UCSD-AML1 (cell line): Measurements from ENCODE around the gene C10orf90.
"Not testable (repeated sequence)": the region's sequence is repeated elsewhere in the genome, so short reads cannot be mapped to it uniquely, and the experiment has no call there.

ENCODE experiments used
- DNase-seq: peaks from one replicate; lab custom pipeline; 2025; ENCODE audit not compliant: unreplicated experiment; lab: John Stamatoyannopoulos, UW

C10orf90 gene

DNA sequence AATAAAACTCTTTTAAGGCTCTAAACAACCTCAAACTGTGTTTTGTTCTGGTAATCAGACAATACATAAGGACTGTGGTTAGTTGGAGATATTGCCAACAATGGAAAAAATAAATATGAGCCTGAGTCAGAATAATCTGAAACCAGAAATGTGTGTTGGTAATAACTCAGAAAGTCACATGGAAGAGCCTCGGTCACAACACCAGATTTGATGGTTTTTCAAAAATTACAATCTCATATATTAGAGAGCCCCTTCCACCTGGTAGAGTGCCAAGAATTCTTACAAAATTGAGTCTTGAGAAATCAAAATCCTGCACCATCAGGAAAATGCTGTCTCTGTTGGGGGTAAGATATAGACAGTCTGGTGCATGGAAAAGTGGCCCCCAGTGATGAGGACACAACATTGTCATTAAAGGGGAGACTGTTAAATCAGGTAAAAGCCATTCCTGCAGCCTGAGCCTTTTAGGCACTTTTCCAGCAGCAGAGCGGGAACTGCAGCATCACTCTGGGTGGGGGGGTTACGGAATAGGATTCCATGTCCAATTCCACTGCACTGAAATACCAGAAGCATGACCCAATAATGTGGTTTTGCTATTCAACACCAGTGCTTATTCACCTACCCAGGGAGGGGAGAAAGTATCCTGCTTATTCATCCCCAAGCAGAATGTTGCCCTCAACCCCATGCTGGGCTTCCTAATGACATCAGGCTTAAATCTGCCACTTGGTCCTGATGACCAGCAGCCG lies 272.7 kb downstream of the C10orf90 start:
- DNase-seq: no peak

DNA sequence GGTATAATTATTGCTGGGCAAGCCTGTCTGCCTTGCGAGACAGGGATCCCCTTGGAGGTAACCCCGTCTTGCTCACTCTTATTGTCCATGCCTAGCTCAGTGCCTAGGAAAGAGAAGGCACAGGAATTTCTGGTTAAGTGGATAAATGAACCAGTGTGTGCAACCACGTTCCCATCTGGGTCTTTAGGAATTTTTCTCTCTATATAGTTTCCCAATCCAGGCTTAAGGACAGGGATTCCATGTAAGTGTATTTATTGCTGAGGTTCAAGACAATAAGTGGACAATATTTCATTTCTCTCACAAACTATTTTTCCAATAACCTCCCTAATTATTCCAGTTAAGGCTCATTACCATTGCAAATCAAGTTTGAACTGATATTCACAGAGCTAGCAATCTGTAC lies 273.3 kb downstream of the C10orf90 start:
- DNase-seq: no peak

DNA sequence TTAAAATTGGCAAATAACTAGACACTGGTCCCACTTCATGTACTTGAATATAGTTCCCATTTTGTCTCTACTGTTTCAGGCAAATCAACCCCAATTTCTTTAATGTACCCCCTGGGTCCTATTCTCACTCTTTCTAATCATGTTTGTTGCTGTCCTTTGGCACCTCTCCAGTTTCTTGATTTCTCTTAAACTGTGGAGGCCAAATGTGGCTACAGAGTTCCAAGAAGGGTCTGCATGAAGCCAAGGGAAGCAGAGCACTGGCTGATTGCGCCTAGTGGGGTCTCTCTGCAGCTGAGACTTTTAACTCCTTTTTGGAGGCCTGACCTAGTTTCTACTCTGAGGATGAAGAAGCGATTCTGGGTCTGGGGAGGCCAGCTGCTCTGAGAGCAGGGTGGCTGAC lies 275.5 kb downstream of the C10orf90 start:
- no peak for DNase-seq

DNA sequence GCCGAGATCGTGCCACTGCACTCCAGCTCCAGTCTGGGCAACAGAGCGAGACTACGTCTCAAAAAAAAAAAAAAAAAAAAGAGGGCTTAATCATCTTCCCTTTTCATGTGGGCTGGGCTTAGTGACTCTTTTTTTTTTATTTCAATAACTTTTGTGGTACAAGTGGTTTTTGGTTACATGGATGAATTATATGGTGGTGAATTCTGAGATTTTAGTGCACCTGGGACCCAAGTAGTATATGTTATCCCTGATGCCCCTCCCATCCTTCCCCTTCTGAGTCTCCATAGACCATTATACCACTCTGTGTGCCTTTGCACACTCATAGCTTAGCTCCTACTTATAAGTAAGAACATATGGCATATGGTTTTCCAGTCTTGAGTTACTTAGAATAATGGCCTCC lies 277.4 kb downstream of the C10orf90 start:
- no peak for DNase-seq

DNA sequence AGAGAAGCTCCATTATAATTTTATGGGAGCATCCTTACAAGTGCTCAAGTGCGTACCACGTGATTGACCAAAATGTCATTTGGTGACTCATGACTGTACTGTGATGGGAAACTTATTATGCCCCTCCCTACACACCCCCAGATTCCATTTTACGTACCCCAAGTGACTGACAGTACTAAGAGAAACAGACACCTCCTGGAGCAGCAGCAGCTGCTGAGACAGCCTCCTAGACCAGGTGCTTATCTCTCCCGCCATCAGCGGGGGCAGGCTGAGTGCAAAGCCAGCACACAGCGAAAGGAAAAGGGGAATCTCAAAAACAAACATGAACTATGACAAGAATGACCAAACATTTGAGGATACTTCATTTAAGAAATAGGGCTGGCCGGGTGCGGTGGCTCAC lies 278.0 kb downstream of the C10orf90 start:
- no peak for DNase-seq

DNA sequence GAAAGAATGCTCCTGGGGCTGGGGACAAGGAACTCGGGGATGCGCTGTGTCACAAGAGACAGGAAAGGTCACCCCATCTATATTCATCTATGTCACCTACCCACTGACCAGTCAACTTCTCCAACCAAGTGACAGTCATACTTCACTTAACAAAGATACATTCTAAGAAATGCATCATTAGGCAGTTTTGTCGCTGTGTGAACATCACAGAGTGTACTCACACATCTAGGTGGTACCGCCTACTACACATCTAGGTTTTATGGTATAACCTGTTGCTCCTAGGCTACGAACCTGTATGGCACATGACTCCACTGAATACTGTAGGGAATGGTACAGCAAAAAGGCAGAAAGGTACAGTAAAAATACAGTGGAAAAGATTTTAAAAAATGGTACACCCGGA lies 278.4 kb downstream of the C10orf90 start:
- no peak for DNase-seq

DNA sequence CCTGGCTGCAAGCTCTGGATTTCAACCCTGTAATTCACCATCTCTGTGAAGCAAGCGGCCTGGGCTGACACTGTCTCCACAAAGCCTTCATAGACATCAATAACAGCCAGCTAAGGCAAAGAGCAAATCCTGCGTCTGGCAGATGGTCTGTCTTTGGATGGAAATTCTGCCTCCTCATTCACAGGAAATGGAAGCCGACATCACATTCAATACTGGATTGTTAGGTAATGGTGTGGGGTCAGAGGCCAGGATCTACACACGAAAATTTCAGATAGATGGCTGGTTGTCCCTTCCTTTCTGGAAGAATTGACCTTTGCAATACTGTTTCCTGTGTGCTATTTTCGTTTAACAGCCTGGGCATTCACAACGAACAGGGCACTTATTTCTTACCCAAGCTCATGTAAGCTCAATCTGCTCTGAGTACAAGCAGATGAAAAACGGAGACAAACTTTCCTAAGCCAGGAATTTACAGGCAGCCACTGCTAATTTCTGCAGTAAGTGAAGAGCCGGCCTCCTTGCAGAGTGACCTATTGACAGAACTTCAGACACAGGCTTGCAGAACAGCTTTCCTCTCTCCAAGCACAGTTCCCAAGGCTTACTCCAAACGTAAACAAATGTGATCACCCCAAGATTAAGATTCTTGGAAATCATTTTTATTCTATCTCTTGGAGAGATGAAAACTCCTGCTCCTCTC lies 279.2 kb downstream of the C10orf90 start:
- DNase-seq: no peak

GRCh38 chr10:126390324-126390723 lies 280.2 kb downstream of the C10orf90 start:
- DNase-seq: no peak

DNA sequence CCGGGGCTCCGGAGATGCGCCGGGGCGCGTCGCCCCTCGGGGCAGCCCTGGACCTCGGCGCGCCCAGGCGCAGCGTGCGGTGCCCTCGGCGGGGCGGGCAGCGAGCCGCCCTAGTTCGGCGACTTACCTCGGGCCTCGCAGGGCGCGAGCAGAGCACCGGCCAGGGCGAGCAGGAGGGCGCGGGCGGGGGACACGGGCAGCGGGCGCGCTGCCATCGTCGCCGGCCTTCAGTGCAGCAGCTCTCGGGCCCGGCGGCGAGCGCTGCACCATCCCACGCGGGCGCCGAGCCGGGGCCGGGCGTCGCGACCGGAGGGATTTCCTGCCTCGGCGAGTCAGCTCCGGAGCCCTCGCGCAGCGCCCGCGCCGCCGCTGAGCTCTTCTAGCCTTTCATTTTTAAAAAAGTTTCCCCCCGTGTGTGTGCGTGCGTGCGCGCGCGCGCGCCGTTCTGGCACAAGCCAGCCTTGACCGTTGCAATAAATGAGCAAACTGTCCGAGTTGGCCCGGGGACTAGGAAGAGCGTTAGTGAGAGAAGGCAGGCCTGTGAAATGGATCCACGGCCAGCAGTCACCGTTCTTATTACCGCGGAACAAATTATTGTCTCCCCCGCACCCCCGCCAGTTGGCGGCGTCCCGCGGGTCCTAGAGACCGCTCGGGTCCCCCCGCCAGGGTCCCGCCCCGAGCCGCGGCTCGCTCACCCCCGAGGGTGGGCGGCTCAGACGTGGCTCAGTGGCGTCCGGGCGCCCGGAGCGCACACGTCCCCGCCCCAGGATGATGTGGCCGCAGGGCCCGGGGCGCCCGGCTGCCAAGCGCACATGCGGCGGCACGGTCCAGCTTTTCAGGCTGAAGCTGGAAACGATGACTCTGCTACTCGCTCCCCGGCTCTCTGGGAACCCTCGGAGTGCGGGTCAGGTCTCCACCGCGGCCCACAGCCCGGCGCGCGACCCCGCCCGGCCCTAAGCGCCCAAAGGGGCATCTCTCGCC lies 282.3 kb downstream of the C10orf90 start, which contains the start of gene ADAM12:
Gene ADAM12 (minus strand): TSS at position 547 of the 981 bp plus-strand sequence. CDS start 332 bp downstream, at position 215.
- DNase-seq: no peak

DNA sequence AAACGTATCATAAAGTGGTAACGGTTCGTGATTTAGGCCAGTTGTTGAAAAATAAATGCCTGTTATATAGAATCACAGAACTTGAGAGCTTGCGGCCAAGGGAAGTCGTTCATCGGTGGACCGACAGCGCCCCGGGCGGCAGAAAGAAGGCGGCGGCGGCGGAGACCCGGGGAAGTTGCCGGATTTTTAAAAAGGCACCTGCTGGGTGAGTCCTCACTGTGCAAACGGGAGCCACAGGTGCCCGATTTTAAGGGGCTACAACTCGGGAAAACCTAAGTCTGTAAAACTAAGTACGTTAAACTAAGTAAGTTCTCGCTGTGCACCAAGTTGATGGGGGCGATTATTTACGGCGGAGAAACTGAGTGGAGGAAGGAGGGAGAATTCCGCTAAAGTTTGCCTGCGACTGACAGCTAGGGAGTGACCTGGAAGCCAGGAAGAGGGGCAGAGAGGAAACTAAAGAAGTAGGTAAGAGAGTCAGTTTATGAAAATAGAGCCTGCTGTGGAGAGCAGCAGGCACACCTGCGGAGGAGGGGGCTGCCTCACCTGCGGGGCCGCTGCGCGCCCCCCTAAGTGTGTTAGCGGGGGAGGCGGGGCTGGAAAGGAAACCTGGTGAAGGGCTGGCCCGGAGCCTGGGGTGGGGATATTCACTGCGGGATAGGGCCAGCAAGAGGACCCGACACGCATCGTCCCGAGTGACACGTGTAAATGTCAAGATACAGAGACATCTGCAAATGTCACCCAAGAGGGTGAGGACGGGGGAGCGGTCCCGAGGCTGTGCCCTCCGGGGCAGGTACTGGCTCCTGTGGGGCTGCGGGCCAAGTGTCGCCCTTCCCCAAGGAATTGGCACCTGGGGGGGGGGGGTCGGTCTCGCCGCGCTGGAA lies 283.2 kb downstream of the C10orf90 start:
- DNase-seq: no peak

DNA sequence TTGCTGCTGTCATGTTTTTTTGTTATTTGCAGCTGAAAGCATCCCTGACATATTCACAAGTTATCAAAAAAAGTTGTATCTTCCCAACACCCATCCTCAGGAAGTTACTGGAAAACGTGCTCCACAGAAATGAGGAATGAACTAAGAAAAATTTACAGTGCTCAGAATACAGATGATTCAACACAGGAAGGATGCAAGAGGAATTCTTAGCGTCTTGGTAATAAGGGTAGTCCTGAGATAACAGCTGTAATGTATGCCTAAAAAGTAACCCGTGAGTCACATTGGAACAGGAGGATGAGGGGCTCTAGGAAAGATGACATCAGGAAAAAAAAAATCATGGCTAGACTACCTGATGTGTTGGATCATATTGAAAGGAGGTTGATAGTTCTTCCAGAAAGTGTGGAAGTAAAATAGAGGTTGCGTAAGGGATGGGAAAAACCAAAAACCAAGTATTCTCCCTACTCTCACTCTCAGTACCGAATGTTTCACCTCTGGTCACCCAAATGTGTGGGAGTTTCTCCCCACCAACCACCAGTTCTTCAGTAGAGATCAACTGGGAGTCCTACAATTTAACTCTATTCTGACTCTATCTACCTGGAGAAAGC lies 286.1 kb downstream of the C10orf90 start:
- DNase-seq: no peak

GRCh38 chr10:126380352-126381076 lies 290.0 kb downstream of the C10orf90 start:
- DNase-seq: no peak

DNA sequence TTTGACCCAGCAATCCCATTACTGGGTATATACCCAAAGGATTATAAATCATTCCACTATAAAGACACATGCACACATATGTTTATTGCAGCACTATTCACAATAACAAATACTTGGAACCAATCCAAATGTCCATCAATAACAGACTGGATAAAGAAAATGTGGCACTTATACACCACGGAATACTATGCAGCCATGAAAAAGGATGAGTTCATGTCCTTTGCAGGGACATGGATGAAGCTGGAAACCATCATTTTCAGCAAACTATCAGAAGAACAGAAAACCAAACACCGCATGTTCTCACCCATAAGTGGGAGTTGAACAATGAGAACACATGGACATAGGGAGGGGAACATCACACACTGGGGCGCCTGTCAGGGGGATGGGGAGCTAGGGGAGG lies 291.3 kb downstream of the C10orf90 start:
- not testable (repeated sequence) for DNase-seq

GRCh38 chr10:126376956-126377355 lies 293.5 kb downstream of the C10orf90 start:
- no peak for DNase-seq

DNA sequence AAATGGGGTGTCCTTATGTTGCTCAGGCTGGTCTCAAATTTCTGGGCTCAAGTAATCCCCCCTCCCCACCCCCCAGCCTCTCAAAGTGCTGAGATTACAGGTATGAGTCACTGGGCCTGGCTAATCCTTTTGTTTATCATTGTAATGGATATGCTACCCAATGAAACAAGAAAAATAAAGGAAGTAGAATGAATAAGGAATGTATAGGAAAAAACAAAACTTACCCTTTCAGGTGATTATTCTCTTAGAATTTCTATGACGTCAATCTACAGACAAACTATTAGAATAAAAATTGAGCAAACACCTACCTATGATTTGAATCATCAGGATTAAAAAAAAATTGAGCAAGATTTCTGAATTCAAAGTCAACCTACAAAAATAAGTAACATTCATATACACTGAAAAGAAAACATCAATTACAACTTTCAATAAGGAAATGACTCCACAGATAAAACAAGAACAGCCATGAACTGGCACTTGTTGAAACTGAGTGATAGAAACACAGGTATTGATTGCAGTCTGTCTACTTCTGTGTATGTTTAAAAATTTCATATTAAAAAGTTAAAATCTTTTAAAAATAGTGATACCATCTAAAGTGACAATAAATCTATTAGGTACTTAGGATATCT lies 294.5 kb downstream of the C10orf90 start:
- DNase-seq: no peak

GRCh38 chr10:126375299-126375698 lies 295.2 kb downstream of the C10orf90 start:
- DNase-seq: no peak
